Fibroblast of peridontal ligament (primary cell): Measurements from ENCODE around the gene LHFPL2.

Experiments
- DNase-seq: peaks from one replicate; pipeline ENCODE4 v3.0.0-alpha.2; 2010; ENCODE audit errors: extremely low read depth

LHFPL2 gene

DNA sequence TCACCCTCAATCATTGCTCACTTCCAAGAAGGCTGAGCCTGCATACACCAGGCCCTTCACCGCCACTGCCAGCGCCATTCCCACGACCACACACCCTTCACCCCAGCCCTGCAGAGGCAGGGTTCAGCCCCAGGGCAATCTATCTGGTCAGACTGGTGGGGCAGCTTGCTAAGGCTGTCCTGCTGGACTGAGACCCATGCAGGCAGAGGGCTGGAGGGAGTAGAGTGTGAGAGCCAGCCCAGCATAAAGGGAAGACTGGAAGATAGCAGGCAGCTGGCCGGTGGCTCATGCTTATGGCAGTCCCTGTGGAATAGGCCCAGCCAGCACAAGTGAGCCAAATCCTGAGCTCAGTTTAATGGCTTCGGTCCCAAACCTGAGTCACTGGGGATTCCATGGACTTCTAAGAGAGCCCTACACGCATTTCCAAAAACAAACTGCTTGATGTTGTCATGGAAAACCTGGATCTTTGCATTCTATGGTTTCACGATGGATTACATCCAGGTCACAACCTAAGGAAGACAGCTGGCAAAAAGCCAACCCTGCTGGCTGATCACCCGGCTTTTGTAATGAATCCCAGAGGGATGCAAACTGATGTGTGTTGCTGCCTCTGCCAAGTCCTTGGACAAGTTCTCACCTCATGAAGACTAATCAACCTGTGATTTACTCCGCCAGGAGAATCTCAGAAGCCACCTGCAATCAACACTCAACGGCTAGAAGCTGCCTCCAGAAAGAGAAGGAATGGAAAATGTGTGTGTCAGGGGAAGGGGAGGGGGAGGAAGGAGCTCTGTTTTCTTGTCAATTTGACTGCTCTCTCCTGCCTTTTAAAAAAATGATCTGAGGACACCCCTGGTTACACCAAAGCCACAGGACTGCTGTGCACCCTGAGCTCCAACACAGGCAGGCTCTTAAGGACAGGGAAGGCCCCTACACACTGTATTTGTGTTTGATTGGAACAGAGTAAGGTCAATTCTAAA, 143.6 kb downstream of the LHFPL2 start:
- DNase-seq, result peak; percentile 100

GRCh38 chr5:78503958-78504653, 144.5 kb downstream of the LHFPL2 start:
- DNase-seq, result no peak

DNA sequence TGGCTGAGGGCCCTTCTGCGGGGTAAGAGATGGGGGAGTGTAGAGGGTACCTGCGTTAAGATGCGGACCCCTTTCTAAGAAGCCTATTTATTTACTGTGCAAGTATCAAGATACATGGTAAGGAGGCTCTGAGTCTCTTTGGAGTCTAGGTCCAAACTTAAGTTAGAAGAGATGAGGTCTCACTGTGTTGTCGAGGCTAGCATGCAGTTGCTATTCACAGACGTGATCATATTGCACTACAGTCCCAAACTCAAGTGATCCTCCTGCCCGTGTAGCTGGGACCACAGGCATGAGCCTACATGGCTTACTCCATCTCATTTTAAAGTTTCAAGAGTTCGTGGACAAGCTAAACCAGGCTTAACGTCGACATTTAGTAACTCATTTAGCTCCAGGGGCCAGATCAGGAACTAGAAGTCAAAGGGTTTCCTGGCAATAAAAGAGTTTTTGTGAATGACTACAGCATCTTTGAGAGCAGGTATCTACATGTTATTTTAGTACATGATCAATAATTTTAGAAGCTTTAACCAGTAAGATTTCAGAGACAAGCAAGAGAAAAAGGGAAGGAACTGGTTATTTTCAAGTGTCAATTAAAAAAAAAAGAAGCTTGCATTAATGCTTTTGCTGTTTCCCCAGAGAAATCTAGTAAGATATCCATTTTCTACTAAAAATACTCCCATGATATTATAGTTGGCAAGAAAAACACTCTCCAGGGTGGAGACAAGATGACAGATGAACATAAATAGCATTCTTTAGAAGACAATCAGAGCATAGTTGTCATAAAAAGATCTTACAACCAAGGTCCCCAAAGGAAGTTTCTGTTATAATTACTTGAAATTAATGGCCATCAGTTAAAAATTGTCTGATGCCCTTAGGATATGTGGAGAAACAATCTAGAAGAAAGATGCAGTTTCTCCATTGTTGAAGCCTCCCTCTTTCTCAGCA, 146.9 kb downstream of the LHFPL2 start:
- peak; percentile 46 for DNase-seq

DNA sequence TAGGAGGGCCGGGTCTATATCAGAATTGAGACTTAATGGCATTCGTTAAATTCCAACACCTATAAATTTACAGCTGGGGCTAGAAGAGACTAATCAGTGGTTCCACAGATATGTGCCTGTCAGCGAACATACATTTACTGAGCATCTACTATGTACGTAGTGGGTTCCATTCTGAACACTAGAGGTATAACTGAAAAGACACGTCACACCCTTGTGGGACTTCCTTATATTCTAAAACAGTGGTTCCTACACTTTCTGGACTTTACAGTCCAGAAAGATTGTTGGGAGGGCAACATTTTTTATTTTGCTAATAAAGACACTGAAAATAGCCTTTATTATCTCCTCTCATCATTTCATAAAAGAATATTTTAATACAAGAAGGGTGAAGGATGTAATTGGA, 147.7 kb downstream of the LHFPL2 start:
- no peak for DNase-seq

- DNase-seq, result peak; percentile 69
Observed at GRCh38 chr5:78500028-78500427, 148.5 kb downstream of the LHFPL2 start.

DNA sequence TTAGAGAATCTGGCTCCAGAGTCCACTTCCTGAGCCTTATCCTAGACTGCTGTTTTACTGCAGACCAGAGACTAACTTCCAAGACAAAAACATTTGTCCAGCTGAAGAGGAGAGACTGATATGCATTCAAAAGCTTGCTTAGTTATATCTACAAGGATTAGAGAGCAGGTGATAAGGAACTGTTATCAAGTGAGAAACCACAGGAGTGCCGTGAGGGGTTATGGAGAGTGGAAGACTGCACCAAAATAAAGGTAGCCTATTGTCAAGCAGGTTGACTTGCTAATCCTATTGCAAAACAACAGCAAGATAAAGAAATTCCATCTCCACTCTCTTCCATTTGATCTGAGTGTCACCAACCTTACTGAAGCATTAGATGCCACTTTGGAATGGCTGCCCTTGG, 149.1 kb downstream of the LHFPL2 start:
- DNase-seq, result no peak

DNA sequence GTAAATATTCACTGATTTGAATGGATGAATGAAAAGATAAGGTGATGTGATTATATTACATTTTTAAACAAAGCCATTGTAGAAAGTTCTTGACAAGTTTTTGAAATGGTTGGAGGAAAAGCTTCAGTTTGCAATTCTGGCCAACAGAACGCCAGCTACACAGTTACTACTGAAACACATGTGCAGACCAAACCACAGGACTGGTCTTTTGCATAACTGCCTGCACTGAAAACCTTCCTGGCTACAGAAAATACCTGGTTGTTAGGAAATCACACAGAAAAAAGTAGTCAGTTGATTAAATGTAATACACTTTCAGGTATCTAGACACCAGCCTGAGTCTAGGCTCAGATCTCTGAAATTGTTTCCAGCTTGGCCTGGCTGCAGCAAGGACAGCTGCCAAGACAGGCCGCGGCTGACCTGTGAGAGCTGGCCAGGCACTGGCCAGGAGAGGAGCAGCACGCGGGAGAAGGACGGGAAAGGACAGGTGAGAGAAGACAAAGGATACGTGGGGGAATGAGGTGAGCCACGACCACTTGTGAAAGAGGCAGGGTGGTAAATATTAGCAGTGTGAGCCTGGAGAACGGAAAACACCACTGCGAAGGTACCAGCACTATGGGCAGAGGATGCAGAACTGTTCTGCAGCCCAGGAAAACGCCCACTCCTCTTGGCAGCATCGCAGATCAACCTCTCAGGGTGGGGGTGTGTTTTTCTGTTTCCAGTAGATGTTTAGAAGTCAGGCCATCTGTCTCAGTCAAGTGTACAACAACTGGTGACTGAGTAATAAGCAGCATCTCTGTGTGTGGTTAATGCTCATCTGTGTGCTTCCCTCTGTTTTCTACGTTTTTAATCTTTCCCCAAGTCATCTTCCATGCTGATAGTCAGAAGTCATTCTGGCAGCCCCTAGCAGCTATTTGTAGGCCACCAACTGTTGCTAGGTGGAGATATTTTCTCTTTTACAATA, 150.7 kb downstream of the LHFPL2 start:
- DNase-seq, result no peak

DNA sequence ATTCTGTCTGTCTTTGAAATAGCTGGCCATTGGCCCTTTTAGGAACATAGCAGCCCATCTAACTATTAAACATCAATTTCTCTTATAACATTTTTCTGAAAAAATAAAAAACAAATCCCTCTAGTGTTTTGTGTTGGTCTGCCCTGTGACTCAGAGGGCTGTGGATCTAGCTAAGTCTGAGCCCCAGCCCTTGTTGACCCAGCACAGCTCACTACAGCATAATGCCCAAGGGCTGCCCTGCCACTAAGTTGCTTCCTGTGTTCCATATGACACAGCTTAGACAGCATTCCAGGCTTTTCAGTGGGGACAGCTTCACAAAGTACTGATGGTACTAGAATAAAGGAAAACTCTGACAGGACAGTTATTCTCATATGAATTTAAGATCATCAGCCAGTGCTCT, 152.2 kb downstream of the LHFPL2 start:
- peak; percentile 32 for DNase-seq

DNA sequence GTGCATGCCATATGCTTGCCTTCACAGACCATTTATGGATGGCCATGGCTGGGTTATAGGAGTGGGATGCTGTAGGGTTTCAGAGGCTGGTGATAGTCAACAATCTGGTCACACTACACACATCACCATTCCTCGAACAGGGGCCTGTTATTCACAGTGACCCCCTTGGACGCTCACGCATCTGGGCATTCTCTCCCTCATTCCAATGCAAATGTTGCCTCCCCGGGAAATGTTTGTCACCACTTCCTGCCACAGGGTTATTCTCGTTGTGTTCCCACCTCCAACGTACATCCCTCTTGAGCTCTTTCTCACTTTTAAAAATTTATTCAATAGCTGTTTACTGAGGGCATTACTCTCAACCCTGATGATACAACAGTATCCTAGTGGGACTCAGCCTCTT, 152.8 kb downstream of the LHFPL2 start:
- no peak for DNase-seq

- no peak for DNase-seq
Observed at GRCh38 chr5:78492650-78493049, 155.9 kb downstream of the LHFPL2 start.

GRCh38 chr5:78492224-78492623, 156.3 kb downstream of the LHFPL2 start:
- no peak for DNase-seq

DNA sequence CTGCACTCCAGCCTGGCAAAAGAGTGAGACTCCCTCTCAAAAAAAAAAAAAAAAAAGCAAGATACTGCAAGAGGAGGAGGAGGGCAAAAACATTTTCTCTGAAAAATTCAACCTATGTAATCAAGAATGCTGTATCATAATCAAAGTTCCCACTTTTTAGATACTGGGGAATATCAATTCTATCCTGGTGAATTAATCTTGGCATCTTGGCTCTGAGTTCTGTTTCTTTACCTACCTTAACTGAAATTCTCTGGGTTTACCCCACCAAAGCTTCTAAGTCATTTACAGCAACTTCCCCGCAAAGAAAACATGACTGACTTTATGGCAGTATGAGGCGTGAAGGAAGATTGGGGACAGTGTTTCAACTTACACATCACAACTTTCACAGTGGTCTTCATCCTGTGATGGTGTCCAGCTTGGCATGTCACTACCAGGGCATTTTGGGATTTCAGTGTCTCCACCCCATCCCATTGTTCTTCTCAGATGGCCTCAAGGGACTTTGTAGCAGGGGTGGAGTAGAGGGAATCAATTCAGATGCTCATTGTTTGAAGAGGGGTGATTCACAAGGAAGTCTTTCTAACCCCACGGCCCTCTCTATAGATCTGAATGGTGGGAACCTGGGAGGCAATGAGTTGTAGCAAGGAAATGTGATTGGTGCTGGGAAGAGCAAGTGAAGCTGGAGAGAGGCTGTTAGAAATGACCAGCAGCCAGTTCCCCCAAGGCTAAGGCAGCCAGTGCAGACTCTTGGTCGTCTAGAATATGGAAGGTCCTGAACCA, 157.7 kb downstream of the LHFPL2 start:
- no peak for DNase-seq

GRCh38 chr5:78487846-78488245, 160.7 kb downstream of the LHFPL2 start:
- no peak for DNase-seq

GRCh38 chr5:78486218-78486617, 162.4 kb downstream of the LHFPL2 start:
- no peak for DNase-seq

- peak; percentile 44 for DNase-seq
Observed at GRCh38 chr5:78483809-78484521, 164.6 kb downstream of the LHFPL2 start.

DNA sequence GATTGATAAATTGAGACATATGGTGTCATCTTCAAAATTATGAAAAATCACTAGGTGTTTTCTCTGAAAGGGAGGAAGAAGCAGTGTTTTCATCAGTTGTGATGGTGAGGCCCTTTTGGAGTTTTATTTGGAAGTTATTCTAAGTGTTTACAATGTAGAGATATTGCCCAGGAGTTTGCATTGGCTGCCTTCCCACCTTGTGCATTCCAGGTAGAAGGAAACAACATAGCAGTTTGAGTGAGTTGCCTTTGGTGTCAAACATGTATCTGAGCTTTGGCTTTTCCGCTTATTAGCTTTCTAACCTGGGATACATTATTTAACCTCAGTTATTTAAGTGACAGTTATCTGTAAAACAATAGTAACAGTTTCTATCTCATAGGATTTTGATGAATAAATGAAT, 165.6 kb downstream of the LHFPL2 start:
- no peak for DNase-seq

GRCh38 chr5:78476795-78477194, 171.8 kb downstream of the LHFPL2 start:
- DNase-seq, result no peak

DNA sequence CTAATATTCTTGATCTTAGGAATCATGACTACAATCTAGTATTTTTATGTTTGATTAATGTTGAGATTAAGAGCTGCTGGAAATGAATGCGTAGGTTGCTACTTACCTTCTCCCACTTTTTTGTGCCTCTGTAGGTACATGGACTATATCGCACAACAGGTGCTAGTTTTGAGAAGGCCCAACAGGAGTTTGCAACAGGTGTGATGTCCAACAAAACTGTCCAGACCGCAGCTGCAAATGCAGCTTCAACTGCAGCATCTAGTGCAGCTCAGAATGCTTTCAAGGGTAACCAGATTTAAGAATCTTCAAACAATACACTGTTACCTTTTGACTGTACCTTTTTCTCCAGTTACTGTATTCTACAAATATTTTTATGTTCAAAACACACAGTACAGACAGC, 173.2 kb downstream of the LHFPL2 start:
- DNase-seq, result no peak

- DNase-seq, result no peak
Observed at GRCh38 chr5:78473751-78474150, 174.8 kb downstream of the LHFPL2 start.
